NCI-H2171 treated with DMSO at 0.1 percent for 48 hours (cell line): ENCODE data around the gene MELTF.

Experiments
- DNase-seq: peaks from one replicate; lab custom pipeline; 2025; lab: John Stamatoyannopoulos, UW

MELTF gene

DNA sequence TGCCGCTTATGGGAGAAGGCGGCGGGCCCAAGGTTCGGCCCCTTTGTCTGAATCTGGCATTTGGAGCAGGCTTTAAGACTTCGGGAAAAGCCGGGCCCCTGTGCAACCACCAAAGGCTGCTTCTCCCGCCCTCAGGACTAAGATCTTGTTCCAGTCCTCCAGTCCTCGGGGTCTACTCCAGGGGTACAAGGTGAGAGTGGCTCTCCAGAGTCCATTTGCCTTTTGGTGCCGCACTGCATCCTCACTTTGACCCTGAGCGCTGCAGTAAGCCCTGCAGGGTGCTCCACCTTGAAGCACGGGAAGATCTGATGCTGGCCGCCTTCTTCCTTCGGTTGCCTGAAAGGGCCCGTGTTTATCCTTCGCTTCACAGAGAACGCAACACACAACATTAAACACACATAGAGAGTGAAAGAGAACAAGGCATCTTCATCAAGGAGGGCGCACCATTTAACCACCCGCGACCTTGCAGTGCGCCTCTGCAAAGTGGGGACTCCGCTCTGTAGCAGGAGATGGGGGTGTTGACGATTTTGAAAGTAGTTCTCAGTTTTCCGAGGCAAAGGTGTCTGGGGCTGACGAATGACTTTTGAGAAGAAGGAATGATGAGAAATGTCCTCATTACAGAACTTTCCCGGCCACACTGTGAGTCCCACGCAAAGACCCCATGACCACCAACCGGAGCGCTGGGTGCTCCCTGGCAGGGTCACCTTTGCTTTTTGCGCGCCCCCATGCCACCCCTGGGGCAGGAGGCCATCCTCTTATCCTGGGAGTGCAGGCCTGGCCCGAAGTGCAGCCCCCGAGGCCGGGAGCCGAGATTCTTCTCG is 62.0 kb downstream of the MELTF start:
- no peak for DNase-seq

DNA sequence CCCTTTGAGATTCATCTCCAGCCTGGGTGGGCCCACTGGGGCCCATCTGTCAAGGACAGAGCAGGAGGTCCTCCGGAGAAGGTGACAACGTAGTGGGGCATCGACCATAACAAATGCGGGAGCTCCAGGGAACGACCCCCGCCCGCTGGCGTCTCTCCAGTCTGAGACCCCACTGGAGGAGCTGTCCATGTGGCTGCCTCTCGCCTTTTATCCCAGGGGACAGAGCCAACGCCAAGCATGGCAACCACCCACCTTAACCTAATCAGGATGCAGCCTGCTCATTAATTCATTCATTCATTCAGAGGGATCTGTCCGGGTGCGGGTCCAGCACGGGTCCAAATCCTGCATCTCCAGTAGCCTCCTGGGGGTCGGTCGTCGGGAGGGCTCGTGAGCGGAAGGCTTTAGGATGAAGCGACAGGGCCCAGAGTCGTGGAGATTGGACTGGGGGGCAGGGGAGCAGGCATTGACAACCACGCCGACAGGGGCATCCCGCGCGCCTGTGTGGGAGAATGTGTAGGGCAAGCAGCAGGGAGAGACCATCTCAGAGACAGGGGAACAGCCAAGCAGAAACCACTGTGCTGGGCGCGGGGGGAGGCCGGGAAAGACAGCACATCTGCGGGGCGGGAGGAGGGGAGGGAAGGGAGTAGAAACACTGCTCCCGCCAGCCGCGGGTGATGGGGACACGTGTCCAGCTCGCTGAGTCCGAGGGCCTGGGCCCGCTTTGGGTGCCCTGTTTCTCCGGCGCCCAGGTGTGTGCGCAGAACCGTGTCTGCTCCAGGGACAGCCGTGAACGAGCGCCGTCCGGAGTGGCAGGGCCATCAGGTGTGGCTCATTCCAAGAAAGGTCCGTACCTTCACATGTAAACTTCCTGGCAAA is 62.9 kb downstream of the MELTF start:
- DNase-seq: no peak

DNA sequence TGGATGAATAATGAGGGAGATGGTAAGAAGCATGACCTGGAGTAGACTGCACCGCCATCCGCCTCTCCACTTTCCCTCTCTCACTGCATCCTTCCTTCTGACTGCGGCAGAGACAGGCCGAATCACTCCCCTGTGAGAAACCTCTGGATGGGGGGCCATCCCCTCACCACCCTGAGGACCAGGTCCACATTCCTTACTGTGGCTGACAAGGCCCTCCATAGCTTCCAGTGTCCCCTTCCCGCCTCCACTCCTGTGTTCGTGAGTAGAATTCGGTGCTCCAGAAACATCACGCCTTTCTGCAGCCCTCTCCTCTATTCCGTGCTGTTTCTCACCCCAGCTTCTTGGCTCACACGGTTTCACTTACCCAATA is 63.8 kb downstream of the MELTF start:
- no peak for DNase-seq

DNA sequence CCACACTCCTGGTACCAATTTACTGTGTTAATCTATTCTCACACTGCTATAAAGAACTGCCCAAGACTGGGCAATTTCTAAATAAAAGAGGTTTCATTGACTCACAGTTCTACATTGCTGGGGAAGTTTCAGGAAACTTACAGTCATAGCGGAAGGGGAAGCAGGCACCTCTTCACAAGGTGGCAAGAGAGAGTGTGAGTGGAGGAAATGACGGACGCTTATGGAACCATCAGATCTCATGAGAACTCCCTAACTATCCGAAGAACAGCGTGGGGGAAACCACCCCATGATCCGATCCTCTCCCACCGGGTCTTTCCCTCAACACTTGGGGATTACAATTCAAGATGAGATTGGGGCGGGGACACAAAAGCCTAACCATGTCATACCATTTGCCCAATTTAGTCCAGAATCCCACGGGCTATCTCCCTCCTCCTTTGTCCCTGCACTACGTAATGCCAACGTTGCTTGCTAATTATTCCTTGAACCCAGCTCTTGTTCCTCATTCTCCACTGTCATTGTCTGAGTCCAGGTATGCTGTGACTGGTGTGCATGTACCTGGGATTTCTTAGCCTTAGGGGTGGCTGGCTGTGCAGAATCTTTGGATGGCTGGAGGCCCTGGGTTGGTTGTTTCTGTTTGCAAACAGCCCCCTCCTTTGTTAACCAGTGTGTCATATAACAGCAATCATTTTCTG is 64.4 kb downstream of the MELTF start:
- no peak for DNase-seq

DNA sequence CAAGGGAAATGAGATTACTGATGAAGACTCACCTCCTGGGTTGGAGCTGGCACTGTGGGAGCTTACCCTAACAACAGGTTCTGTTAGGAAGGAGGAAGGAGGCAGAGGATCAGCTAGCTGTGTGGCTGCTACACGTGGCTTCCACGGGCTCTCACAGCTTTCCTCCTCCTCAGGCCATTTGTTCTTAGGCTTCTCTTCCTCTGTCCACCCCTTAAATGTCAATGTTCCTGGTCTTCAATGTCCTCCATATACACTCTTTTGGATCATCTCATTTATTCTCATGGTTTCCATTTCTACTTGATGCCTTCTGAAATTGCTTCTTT is 66.0 kb downstream of the MELTF start:
- no peak for DNase-seq

DNA sequence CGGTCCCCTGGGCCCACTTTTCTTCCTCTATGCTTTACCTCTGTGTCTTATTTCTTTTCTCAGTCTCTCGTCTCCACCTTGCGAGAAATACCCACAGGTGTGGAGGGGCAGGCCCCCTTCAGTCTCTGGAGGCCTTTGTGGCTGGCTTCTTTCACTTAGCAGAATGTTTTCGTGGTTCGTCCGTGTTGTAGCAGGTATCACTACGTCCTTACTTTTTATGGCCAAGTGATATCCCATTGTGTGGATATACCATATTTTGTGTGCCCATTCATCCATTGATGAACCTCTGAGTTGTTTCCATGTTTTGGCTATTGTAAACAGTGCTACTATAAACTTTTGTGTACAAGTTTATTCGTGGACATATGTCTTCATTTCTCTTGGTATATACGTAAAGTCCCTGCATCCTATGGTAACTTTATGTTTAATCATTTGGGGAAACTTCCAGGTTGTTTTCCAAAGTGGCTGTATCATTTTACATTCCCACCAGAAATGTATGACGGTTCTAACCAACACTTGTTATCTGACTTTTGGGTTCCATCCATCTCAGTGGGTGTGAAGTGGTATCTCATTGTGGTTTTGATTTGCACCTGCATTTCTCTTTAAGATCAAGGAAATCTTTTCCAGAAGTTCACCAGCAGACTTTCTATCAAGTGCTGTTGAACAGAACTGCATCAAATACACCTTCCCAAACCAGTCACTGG is 66.5 kb downstream of the MELTF start:
- DNase-seq: no peak

DNA sequence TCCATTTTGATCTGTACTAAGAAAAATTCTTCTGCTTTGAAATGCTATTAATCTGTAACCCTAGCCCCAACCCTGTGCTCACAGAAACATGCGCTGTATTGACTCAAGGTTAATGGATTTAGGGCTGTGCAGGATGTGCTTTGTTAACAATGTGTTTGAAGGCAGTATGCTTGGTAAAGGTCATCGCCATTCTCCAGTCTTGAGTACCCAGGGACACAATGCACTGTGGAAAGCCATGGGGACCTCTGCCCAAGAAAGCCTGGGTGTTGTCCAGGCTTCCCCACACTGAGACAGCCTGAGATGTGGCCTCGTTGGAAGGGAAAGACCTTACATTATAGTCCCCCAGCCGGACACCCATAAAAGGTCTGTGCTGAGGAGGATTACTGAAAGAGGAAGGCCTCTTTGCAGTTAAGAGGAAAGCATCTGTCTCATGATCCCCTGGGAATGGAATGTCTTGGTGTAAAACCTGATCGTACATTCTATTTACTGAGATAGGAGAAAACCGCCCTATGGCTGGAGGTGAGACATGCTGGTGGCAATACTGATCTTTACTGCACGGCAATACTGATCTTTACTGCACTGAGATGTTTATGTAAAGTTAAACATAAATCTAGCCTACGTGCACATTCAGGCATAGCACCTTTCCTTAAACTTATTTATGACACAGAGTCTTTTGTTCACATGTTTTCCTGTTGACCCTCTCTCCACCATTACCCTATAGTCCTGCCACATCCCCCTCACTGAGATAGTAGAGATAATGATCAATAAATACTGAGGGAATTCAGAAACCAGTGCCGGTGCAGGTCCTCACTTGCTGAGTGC is 67.3 kb downstream of the MELTF start:
- DNase-seq: peak; percentile 14

DNA sequence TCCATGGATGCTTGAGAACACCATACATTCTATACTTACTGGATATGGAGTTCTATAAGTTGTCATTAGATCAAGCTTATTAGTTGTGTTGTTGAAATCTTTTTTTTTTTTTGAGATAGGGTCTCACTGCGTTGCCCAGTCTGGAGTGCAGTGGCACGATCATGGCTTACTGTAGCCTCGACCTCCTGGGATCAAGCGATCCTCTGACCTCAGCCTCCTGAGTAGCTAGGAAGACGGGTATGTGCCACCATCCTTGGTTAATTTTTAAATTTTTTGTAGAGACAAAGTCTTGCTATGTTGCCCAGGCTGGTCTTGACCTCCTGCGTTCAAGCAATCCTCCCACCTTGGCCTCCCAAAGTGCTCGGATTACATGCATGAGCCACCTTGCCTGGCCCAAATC is 74.8 kb downstream of the MELTF start:
- DNase-seq: no peak
